GM21367 (cell line): Measurements from ENCODE around the gene RSBN1.
"Not testable (repeated sequence)": the region's sequence is repeated elsewhere in the genome, so short reads cannot be mapped to it uniquely, and the experiment has no call there.

Source experiments
- ATAC-seq: cut with Tn5 transposase; IDR thresholded peaks from one replicate; pipeline ENCODE4 v1.9.1; 2021; ENCODE audit not compliant: unreplicated experiment

Gene RSBN1

GRCh38 chr1:113783254-113784103, 28.8 kb downstream of the RSBN1 start:
- ATAC-seq, result peak; percentile 72

GRCh38 chr1:113782406-113782805, 29.9 kb downstream of the RSBN1 start:
- no peak for ATAC-seq

GRCh38 chr1:113780374-113781146, 31.7 kb downstream of the RSBN1 start:
- peak; percentile 44 for ATAC-seq

- no peak for ATAC-seq
These were observed 32.7 kb downstream of the RSBN1 start for GRCh38 chr1:113779542-113779941.

- ATAC-seq, result no peak
These were observed 34.7 kb downstream of the RSBN1 start for GRCh38 chr1:113777561-113777960.

- ATAC-seq, result no peak
These were observed 42.2 kb downstream of the RSBN1 start for GRCh38 chr1:113770031-113770430.

- no peak for ATAC-seq
These were observed 42.7 kb downstream of the RSBN1 start for GRCh38 chr1:113769601-113769970.

- no peak for ATAC-seq
These were observed 43.2 kb downstream of the RSBN1 start for GRCh38 chr1:113768916-113769600.

GRCh38 chr1:113765306-113766230, 46.7 kb downstream of the RSBN1 start:
- no peak for ATAC-seq

GRCh38 chr1:113763661-113764060, 48.6 kb downstream of the RSBN1 start:
- ATAC-seq, result no peak

- ATAC-seq, result no peak
These were observed 50.3 kb downstream of the RSBN1 start for GRCh38 chr1:113761937-113762336.

GRCh38 chr1:113760102-113761080, 51.9 kb downstream of the RSBN1 start:
- ATAC-seq, result no peak

- ATAC-seq, result peak; percentile 79
These were observed 52.8 kb downstream of the RSBN1 start, which contains the start of gene PHTF1 for GRCh38 chr1:113759333-113760101. Gene PHTF1 (minus strand): TSS chr1:113759486. CDS start chr1:113758703, 783 bp downstream.

GRCh38 chr1:113758631-113759332, 53.5 kb downstream of the RSBN1 start:
- peak; percentile 58 for ATAC-seq

GRCh38 chr1:113756461-113756860, 55.8 kb downstream of the RSBN1 start:
- ATAC-seq, result no peak

- ATAC-seq, result not testable (repeated sequence)
These were observed 58.9 kb downstream of the RSBN1 start for GRCh38 chr1:113753333-113753732.

GRCh38 chr1:113751516-113751915, 60.8 kb downstream of the RSBN1 start:
- ATAC-seq, result no peak

- no peak for ATAC-seq
These were observed 61.2 kb downstream of the RSBN1 start for GRCh38 chr1:113751114-113751513.
